ENCODE measurements around the gene GTF3C4. TPM values are rescaled to one million over a fixed set of nuclear protein-coding genes. Genes with fewer than 3 reads are reported as not detected.

GTF3C4 gene
- total RNA-seq (2016; rRNA removed; fragmentation: Illumina TruSeq; extraction: Trizol) = 12.9 and 21.0 TPM in 2 replicates
- 1.3 and 1.4 TPM in 2 replicates for total RNA-seq (2016; cell fraction: cytosol; rRNA removed; fragmentation: Illumina TruSeq; extraction: Trizol; ENCODE audit: low read depth)
- 12.8 and 19.0 TPM in 2 replicates for total RNA-seq (2016; cell fraction: insoluble cytoplasmic fraction; rRNA removed; fragmentation: Illumina TruSeq; extraction: Trizol)
- 6.2 and 6.4 TPM in 2 replicates for total RNA-seq (2016; cell fraction: membrane; rRNA removed; fragmentation: Illumina TruSeq; extraction: Trizol)
- total RNA-seq (2016; cell fraction: nucleus; rRNA removed; fragmentation: Illumina TruSeq; extraction: Trizol) = 9.5 and 10.7 TPM in 2 replicates
- polyA plus RNA-seq (2011; rRNA removed) = 2.6 TPM in 2 replicates
- polyA plus RNA-seq (2011; cell fraction: cytosol; rRNA removed) = 1.8 and 2.5 TPM in 2 replicates
- 1.4 and 1.6 TPM in 2 replicates for polyA plus RNA-seq (2011; cell fraction: nucleus; rRNA removed)
- 6.4 and 7.5 TPM in 2 replicates for polyA plus RNA-seq (2012)
- 0.60 and 0.62 TPM in 2 replicates for polyA plus RNA-seq (2016; cell fraction: cytosol; fragmentation: Illumina TruSeq; extraction: Trizol; ENCODE audit: low read depth)
- polyA plus RNA-seq (2016; cell fraction: insoluble cytoplasmic fraction; fragmentation: Illumina TruSeq; extraction: Trizol; ENCODE audit: low read depth) = 14.2 and 14.8 TPM in 2 replicates
- 2.3 and 2.4 TPM in 2 replicates for polyA plus RNA-seq (2016; cell fraction: membrane; fragmentation: Illumina TruSeq; extraction: Trizol; ENCODE audit: low read depth)
- 8.8 and 9.0 TPM in 2 replicates for polyA plus RNA-seq (2016; cell fraction: nucleus; fragmentation: Illumina TruSeq; extraction: Trizol; ENCODE audit: insufficient read depth, low read depth)
- 6.8 and 18.0 TPM in 2 replicates for polyA minus RNA-seq (2011; rRNA and poly(A)+ RNA removed; ENCODE audit: low replicate concordance)
- polyA minus RNA-seq (2011; cell fraction: cytosol; rRNA and poly(A)+ RNA removed) = 4.9 and 6.3 TPM in 2 replicates
- polyA minus RNA-seq (2011; cell fraction: nucleus; rRNA and poly(A)+ RNA removed) = 4.2 and 5.2 TPM in 2 replicates
- percentile 84 among the genes with signal in this experiment for Bru-seq, nascent RNA
- percentile 85 among the genes with signal in this experiment for BruChase-seq, experiment 1, labeled RNA remaining after a 6-hour chase
- BruChase-seq, experiment 2, labeled RNA remaining after a 2-hour chase = percentile 91 among the genes with signal in this experiment
- long read RNA-seq, experiment 1, partial matches to known transcripts = 2 of 5 reads
- long read RNA-seq, experiment 1, other reads (novel, unspliced or antisense) = 3 of 5 reads
- long read RNA-seq, experiment 2, full-length matches to known transcripts = 7 of 51 reads
- long read RNA-seq, experiment 2, partial matches to known transcripts = 6 of 51 reads
- long read RNA-seq, experiment 2, other reads (novel, unspliced or antisense) = 38 of 51 reads

GRCh38 chr9:132670457-132671391, at the start of gene GTF3C4:
Gene GTF3C4 (plus strand): TSS chr9:132670464. CDS start chr9:132670599, 135 bp downstream.
- ATAC-seq = peak; percentile 69
- in situ Hi-C loops (cut with HindIII; ENCODE audit: extremely low pct_ligation_motif_present, low pct_unique_long_range_greater_than_20kb) = no loop called here
- Histone ChIP-seq H3K36me3 (replicated peaks in 1 of 2; ENCODE audit: control insufficient read depth in 1 of 2, insufficient read depth in 2 of 2, low read length in 2 of 2) (peaks cover 0 to 1% of the 10 kb centered on the region in 2 experiments; a peak in 1 of 5 replicates), H3K4me2 (ENCODE audit: low read depth, low read length) (peak within 1 kb of the TSS; percentile 83), H3K27me3 (ENCODE audit: control insufficient read depth in 1 of 2, insufficient read depth in 2 of 2, low read length in 2 of 2) (no peaks in the 10 kb centered on the region; a peak in 1 of 5 replicates), H4K20me1 (ENCODE audit: insufficient read depth, low read length) (peaks cover 26% of the 10 kb centered on the region), H3K27ac (ENCODE audit: extremely low read length, insufficient read depth, low read length) (peak within 1 kb of the TSS; percentile 90), H3K4me3 (replicated peaks in 1 of 3; ENCODE audit: insufficient read depth in 1 of 3, low read depth in 2 of 3, low read length in 3 of 3) (peak within 1 kb of the TSS; percentile 65 to 100 (median 88)), H3K9ac (ENCODE audit: insufficient read depth, low read depth, low read length) (peak within 1 kb of the TSS; percentile 90), H3K9me3 (ENCODE audit: low read length) (no peaks in the 10 kb centered on the region), H3K79me2 (ENCODE audit: insufficient read depth, low read length) (peaks cover 73% of the 10 kb centered on the region), H2AFZ (ENCODE audit: low read length) (peak within 1 kb of the TSS; percentile 6), H3K4me1 (ENCODE audit: insufficient read depth, low read length) (peaks cover 48% of the 10 kb centered on the region)
- no TSS peak for BruUV-seq (replicated peaks)
- intact Hi-C loops (cut with micrococcal nuclease; ENCODE audit: unreplicated experiment) = no loop called here
- ChIA-PET CTCF (ENCODE audit: low intra/inter-chr PET ratio, low total read pairs) (no interaction called here), POLR2A (interaction anchor here (0.7 to 1.9 kb wide), 5 partner anchors 12 to 360 kb away, joined by 3 to 7 read pairs (median 5); partner anchors contain the start of genes GTF3C5 and TSC1)
- no peak for DNase-seq (ENCODE audit: low spot score)
- no peak for FAIRE-seq
- WGBS (ENCODE audit: low lambda C conversion rate) = 0% methylated on average over 14 of the region's 82 CpGs
- TF ChIP-seq ZMYM3 (CRISPR knock-in tag; IDR thresholded peaks at IDR 0.05) (no peak), MTF1 (CRISPR knock-in tag; IDR thresholded peaks at IDR 0.05) (0 out of 2 replicates have a peak, but pooled peaks have one; percentile 37), KAT8 (CRISPR knock-in tag; IDR thresholded peaks at IDR 0.05) (0 out of 2 replicates have a peak, but pooled peaks have one; percentile 66), FOXP4 (CRISPR knock-in tag; IDR thresholded peaks at IDR 0.05) (no peak), ZNF879 (CRISPR knock-in tag; IDR thresholded peaks at IDR 0.05) (no peak), ZNF143 (CRISPR knock-in tag; IDR thresholded peaks at IDR 0.05) (peak; percentile 36; the same call in 1 of the 2 replicates), DMAP1 (CRISPR knock-in tag; IDR thresholded peaks at IDR 0.05) (no peak), MXI1 (IDR thresholded peaks at IDR 0.05; ENCODE audit: borderline replicate concordance, low read depth, low read length) (peak; percentile 77; the same call in 2 of the 3 replicates), ZBTB4 (CRISPR knock-in tag; IDR thresholded peaks at IDR 0.05; ENCODE audit: borderline replicate concordance) (no peak), MED13 (CRISPR knock-in tag; IDR thresholded peaks at IDR 0.05) (no peak), GATAD1 (CRISPR knock-in tag; IDR thresholded peaks at IDR 0.05) (peak; percentile 93), ZNF234 (CRISPR knock-in tag; conservative IDR thresholded peaks at IDR 0.05) (0 out of 2 replicates have a peak, but pooled peaks have one; percentile 24)
